Right lobe of liver (tissue), 6 donors: ENCODE measurements around the gene TSR2. TPM values are rescaled to one million over a fixed set of nuclear protein-coding genes. Genes with fewer than 3 reads are reported as not detected.

Experiments
- ATAC-seq, 4 donors: fragments of 200-7000 bp; cut with Tn5 transposase; one replicate each; pipeline ENCODE4 v1.9.1; 2020; ENCODE audit warnings: mild to moderate bottlenecking in 4 of 4, moderate library complexity in 4 of 4
- DNase-seq, 3 donors: peaks; one replicate each; pipeline ENCODE4 v3.0.0-alpha.2; 2020
- H3K27ac ChIP-seq, 3 donors: fragments of 200-600 bp; one replicate each; pipeline ENCODE4 v1.8.0; 2022
- H3K27me3 ChIP-seq, 2 donors: fragments of 200-600 bp; one replicate each; pipeline ENCODE4 v1.8.0; 2022
- H3K36me3 ChIP-seq, 4 donors: fragments of 200-600 bp; sonication (generic) in 1 of 4; one replicate each; pipeline versions ENCODE4 v1.5.1 to v1.8.0; 2017 to 2022; ENCODE audit warnings: control low read depth in 1 of 4
- H3K4me1 ChIP-seq, 4 donors: fragments of 200-600 bp; sonication (generic) in 1 of 4; one replicate each; pipeline versions ENCODE4 v1.5.1 to v1.8.0; 2017 to 2022; ENCODE audit warnings: control low read depth in 1 of 4
- H3K4me3 ChIP-seq, 3 donors: fragments of 200-600 bp; one replicate each; pipeline ENCODE4 v1.8.0; 2022
- H3K9me3 ChIP-seq, 4 donors: fragments of 200-600 bp; sonication (generic) in 1 of 4; one replicate each; pipeline versions ENCODE4 v1.5.1 to v1.8.0; 2017 to 2022; ENCODE audit warnings: control low read depth in 1 of 4
- CTCF ChIP-seq, 4 donors: fragments of 200-600 bp in 3 of 4; fragments of 450-650 bp in 1 of 4; IDR thresholded peaks; one replicate each; pipeline versions ENCODE4 v1.5.1 to v1.8.0; 2016 to 2022; ENCODE audit warnings: antibody characterized with exemption in 4 of 4, mild to moderate bottlenecking in 2 of 4
- POLR2A ChIP-seq: fragments of 450-650 bp; IDR thresholded peaks from one replicate; pipeline ENCODE4 v1.6.1; 2017; ENCODE audit warnings: antibody characterized with exemption, mild to moderate bottlenecking
- WGBS: methylation state at CpG from one replicate; pipeline ENCODE4 v1.1.6; 2018; ENCODE audit warnings: low coverage, low lambda C conversion rate; ENCODE audit not compliant: insufficient coverage; ENCODE audit errors: missing lambda C conversion rate; 5-methylcytosine and 5-hydroxymethylcytosine counted together
- intact Hi-C, 2 donors: fragments of 100-400 bp; cut with DNase I; formaldehyde crosslinking; loops; one replicate each; pipeline versions ENCODE4 v1.11.2 to v1.14.1; 2022
- total RNA-seq, 6 experiments: library from RNA; depleted of rRNA in 2 of 6; stranded (reverse); fragments of >200 nt in 2 of 6; fragmentation: NEBNext Ultra II Directional in 3 of 6; extraction: Animal tissue kit (Norgen Biotek cat#: 25700) in 3 of 6; gene quantifications; one replicate each; pipeline versions ENCODE4 v1.1.0 to v1.2.4, GENCODE V29; 2016 to 2023
- donor health status: DM: no; HTN: yes; CAD: no.
- donor health status: DM: no; HTN: no; CAD: no.
- donor health status: DM: no; HTN: no; CAD: no.
- donor health status: DM: no; HTN: yes; CAD: no.
- donor health status: DM: no; HTN: yes; CAD: no.

The TSR2 gene
- total RNA-seq, 6 experiments from 2014 or later: 10.6 to 19.9 (median 15.7) TPM

DNA sequence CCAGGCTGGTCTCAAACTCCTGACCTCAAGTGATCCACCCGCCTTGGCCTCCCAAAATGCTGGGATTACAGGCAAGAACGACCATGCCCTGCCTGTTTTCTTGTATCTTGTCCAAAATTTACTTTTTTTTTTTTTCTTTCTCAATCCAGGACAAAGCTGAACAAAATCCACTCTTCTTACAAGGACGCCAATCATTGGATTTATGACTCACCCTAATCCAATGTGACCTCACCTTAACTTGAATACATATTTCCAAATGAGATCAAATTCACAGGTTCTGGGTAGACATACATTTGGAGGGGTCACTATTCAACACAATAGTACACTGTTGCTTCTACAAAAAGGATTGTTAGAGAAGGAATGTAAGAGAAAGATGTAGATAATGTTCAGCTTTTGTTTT, 18.0 kb upstream of the TSR2 start:
- intact Hi-C loops: no loop called here
- TF ChIP-seq CTCF (IDR thresholded peaks at IDR 0.05) (no peak), POLR2A (no peak)
- Histone ChIP-seq H3K36me3 (no peaks in the 10 kb centered on the region), H3K4me3 (no peak overlapping the region), H3K4me1 (peaks cover 0 to 16% (median 0%) of the 10 kb centered on the region in 4 donors), H3K27ac (peak overlapping the region in 2 of 3 donors; percentile 11 to 71), H3K27me3 (no peaks in the 10 kb centered on the region), H3K9me3 (no peaks in the 10 kb centered on the region)
- DNase-seq (no peak), ATAC-seq (peak in 3 of 4 donors; percentile 54 to 72 (median 64))
- WGBS: 27% methylated on average over 3 of the region's 3 CpGs

DNA sequence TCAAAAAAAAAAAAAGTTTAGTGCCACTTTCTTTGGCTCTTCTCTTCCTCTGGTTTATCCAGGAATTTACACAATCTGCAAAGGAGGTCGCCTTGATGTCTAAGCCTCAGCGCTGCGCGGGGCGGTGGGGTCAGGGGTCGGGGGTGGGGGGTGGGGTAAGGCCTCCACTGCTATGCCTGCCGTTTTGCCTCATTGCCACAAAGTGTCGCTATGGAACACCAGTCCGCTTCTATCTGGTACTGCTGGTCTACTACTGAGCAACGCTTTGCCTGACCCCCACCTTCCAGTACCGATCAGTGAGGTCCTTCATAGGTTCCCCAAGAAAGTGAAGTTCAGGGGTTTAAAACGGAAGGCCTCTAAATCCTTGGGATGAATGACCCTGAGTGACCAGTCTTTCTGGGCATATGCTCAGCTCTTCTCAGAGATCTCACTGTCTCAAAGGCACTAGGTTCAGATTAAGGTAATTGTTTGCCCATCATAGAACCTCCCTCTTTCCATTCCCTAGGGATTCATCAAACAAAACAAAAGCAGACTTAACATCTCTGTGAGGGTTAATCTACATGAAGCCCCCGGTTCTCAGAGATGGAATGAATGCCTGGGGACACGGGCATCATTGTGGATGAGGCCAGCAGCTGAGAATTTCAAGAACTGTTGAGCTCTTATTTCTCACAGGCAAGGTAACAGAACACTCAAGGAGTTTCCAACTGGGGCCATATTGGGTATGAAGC, 16.9 kb upstream of the TSR2 start:
- H3K36me3 ChIP-seq: no peaks in the 10 kb centered on the region
- no peaks in the 10 kb centered on the region for H3K9me3 ChIP-seq
- no peak overlapping the region for H3K27ac ChIP-seq
- H3K4me3 ChIP-seq: no peak overlapping the region
- 50% methylated on average over 1 of the region's 14 CpGs for WGBS
- H3K27me3 ChIP-seq: no peaks in the 10 kb centered on the region
- no peak for ATAC-seq
- TF ChIP-seq POLR2A: no peak
- peak in 1 of 4 donors; percentile 8 for TF ChIP-seq CTCF (IDR thresholded peaks at IDR 0.05)
- H3K4me1 ChIP-seq: peaks cover 0 to 16% (median 0%) of the 10 kb centered on the region in 4 donors
- DNase-seq: no peak
- intact Hi-C loops: no loop called here

GRCh38 chrX:54427837-54428424, 12.3 kb upstream of the TSR2 start:
- ATAC-seq (no peak), DNase-seq (no peak)
- H3K4me1 ChIP-seq: no peaks in the 10 kb centered on the region
- no peaks in the 10 kb centered on the region for H3K9me3 ChIP-seq
- intact Hi-C loops: no loop called here
- H3K4me3 ChIP-seq: no peak overlapping the region
- H3K27ac ChIP-seq: no peak overlapping the region
- no peaks in the 10 kb centered on the region for H3K27me3 ChIP-seq
- 34% methylated on average over 2 of the region's 2 CpGs for WGBS
- TF ChIP-seq CTCF (IDR thresholded peaks at IDR 0.05) (no peak), POLR2A (no peak)
- no peaks in the 10 kb centered on the region for H3K36me3 ChIP-seq

GRCh38 chrX:54430519-54430918, 9.7 kb upstream of the TSR2 start:
- ATAC-seq (no peak), DNase-seq (no peak)
- intact Hi-C loops: no loop called here
- Histone ChIP-seq H3K4me3 (no peak overlapping the region), H3K36me3 (no peaks in the 10 kb centered on the region), H3K27ac (no peak overlapping the region), H3K4me1 (no peaks in the 10 kb centered on the region), H3K27me3 (no peaks in the 10 kb centered on the region), H3K9me3 (no peaks in the 10 kb centered on the region)
- no peak for TF ChIP-seq CTCF (IDR thresholded peaks at IDR 0.05)
- TF ChIP-seq POLR2A: no peak
